Cardiac muscle cell (in vitro differentiated cells and primary cell): ENCODE results near the gene LPCAT1. TPM values are rescaled to one million over a fixed set of nuclear protein-coding genes. Genes with fewer than 3 reads are reported as not detected.

ENCODE experiments used
- DNase-seq, 2 donors: peaks; one replicate each; pipeline versions ENCODE4 v3.0.0 to v3.0.0-alpha.2; 2010 to 2017; ENCODE audit warnings: low read depth in 1 of 2, low spot score in 1 of 2
- H3K27ac ChIP-seq: fragments of 200-600 bp; sonication (generic); 2 replicates; pipeline ENCODE4 v1.5.1; 2016
- H3K27me3 ChIP-seq: fragments of 200-600 bp; sonication (generic); 2 replicates; pipeline ENCODE4 v1.6.0; 2016; ENCODE audit warnings: control low read depth
- H3K36me3 ChIP-seq: fragments of 200-600 bp; sonication (generic); 2 replicates; pipeline ENCODE4 v1.5.1; 2016; ENCODE audit warnings: control low read depth
- H3K4me1 ChIP-seq: fragments of 200-600 bp; sonication (generic); 2 replicates; pipeline ENCODE4 v1.8.1; 2017; ENCODE audit warnings: low read depth, mild to moderate bottlenecking, mixed run types
- H3K4me3 ChIP-seq: fragments of 200-600 bp; sonication (generic); 2 replicates; pipeline ENCODE4 v1.5.1; 2016; ENCODE audit warnings: mild to moderate bottlenecking
- H3K9me3 ChIP-seq: fragments of 200-600 bp; sonication (generic); 2 replicates; pipeline ENCODE4 v1.5.1; 2017; ENCODE audit warnings: low read depth, mild to moderate bottlenecking, control low read depth
- CTCF ChIP-seq: IDR thresholded peaks from 2 replicates; pipeline ENCODE4 v1.5.1; 2012; ENCODE audit warnings: low read depth, mild to moderate bottlenecking, low read length
- polyA plus RNA-seq: library from polyadenylated mRNA; unstranded; fragments of >200 nt; fragmentation: Nextera tagmentation; extraction: Ambion mirVana; gene quantifications from 2 replicates; pipeline ENCODE4 v1.2.1, GENCODE V29; 2016
- total RNA-seq: library from RNA; depleted of rRNA; stranded (reverse); fragments of >200 nt; gene quantifications from 2 replicates; pipeline ENCODE4 v1.2.3, GENCODE V29; 2016

Gene LPCAT1
- total and polyA plus RNA-seq, 2 experiments from 2014 or later: 48.5 to 57.3 TPM

GRCh38 chr5:1415626-1416360 lies 108.0 kb downstream of the LPCAT1 start:
- no peak overlapping the region for H3K4me3 ChIP-seq
- no peaks in the 10 kb centered on the region for H3K9me3 ChIP-seq
- H3K36me3 ChIP-seq: no peaks in the 10 kb centered on the region
- H3K27me3 ChIP-seq: no peaks in the 10 kb centered on the region
- no peaks in the 10 kb centered on the region for H3K4me1 ChIP-seq
- no peak for DNase-seq
- no peak overlapping the region for H3K27ac ChIP-seq
- no peak for TF ChIP-seq CTCF

DNA sequence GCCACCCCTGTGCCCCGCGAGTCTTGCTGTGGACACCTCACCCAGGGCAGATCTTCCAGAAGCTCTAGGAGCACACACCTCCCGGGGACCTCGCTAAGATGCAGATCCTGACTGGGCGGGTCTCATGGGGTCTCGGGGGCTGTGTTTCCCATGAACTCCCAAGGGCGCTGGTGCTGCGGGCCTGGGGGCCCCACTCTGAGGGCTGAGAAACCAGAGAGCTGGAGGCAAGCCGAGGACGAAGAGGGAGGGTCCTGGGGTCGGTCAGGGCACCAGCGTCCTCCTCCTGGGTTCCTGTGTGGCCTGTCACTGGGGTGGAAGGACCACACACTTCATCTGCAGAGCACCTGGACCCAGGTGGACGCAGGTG lies 108.7 kb downstream of the LPCAT1 start:
- Histone ChIP-seq H3K27me3 (no peaks in the 10 kb centered on the region), H3K4me3 (no peak overlapping the region), H3K36me3 (no peaks in the 10 kb centered on the region), H3K9me3 (no peaks in the 10 kb centered on the region), H3K4me1 (no peaks in the 10 kb centered on the region), H3K27ac (no peak overlapping the region)
- TF ChIP-seq CTCF: no peak
- no peak for DNase-seq

DNA sequence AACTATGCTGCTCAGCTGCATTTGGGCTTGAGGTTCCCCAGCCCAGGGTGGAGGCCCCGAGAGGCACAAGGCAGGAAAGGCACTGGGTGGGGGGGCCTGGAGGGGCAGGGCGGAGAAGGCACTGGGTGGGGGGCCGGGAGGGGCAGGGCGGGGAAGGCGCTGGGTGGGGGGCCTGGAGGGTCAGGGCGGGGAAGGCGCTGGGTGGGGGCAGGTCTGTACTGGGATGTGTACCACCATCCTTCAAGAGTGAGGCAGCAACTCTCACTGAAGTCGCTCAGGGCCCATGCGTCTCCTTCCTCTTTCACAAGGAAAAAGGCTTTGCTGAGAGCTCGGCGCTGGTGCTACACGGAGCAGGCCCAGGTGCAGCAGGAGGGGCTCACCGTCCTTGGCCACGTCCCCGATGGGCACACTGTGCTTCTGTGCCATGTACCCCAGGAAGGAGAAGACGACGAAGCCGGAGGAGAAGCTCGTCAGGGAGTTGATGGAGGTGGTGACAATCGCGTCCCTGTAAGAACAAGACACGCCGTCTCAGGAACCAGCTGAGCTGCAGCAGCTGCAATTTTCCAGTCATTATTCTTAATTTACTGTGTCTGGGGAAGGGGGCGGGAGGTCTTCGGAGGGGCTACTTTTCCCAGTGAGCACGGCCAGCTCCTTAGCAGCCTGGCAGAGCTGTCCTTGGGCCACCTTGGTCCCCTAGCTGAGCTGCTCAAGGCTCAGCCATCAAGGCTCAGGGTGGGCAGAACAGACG lies 109.3 kb downstream of the LPCAT1 start:
- no peaks in the 10 kb centered on the region for H3K36me3 ChIP-seq
- DNase-seq: no peak
- TF ChIP-seq CTCF: no peak
- no peak overlapping the region for H3K27ac ChIP-seq
- H3K27me3 ChIP-seq: no peaks in the 10 kb centered on the region
- no peaks in the 10 kb centered on the region for H3K4me1 ChIP-seq
- H3K9me3 ChIP-seq: no peaks in the 10 kb centered on the region
- H3K4me3 ChIP-seq: no peak overlapping the region

- no peaks in the 10 kb centered on the region for H3K9me3 ChIP-seq
- no peak for DNase-seq
- no peak for TF ChIP-seq CTCF
- no peaks in the 10 kb centered on the region for H3K36me3 ChIP-seq
- no peak overlapping the region for H3K4me3 ChIP-seq
- H3K4me1 ChIP-seq: no peaks in the 10 kb centered on the region
- no peaks in the 10 kb centered on the region for H3K27me3 ChIP-seq
- no peak overlapping the region for H3K27ac ChIP-seq
These were observed 110.0 kb downstream of the LPCAT1 start for GRCh38 chr5:1413611-1414241.

DNA sequence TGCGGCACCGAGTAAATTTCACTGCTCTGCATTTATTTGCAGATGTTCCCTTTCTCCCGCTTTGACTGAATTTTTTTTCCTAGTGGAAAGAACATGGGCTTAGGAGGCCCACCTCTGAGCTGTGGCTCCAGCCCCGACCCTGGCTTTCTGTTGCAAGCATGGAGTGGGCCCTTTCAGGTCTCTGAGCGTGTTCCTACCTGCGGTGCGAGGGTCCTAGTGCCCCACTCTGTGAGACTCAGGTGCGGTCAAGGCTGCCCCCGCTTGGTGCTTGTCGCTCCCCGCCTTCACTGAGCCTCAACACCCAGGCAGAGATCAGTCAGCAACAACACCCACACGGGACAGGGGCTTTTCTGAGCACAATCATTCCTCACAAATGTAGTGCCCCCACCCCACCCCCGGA lies 110.5 kb downstream of the LPCAT1 start:
- no peaks in the 10 kb centered on the region for H3K27me3 ChIP-seq
- no peak for DNase-seq

More for the DNA sequence above, 110.5 kb downstream of the LPCAT1 start:
- Histone ChIP-seq H3K4me3 (no peak overlapping the region), H3K36me3 (no peaks in the 10 kb centered on the region), H3K27ac (no peak overlapping the region), H3K9me3 (no peaks in the 10 kb centered on the region), H3K4me1 (no peaks in the 10 kb centered on the region)
- TF ChIP-seq CTCF: no peak
